Fibroblast of lung (primary cell): ENCODE results near the gene RALGDS. TPM values are rescaled to one million over a fixed set of nuclear protein-coding genes. Genes with fewer than 3 reads are reported as not detected.

ENCODE experiments used
- DNase-seq, 2 donors: peaks; one replicate each; pipeline versions ENCODE4 v3.0.0 to v3.0.0-alpha.2; 2010; ENCODE audit warnings: low read depth in 2 of 2
- H2AFZ ChIP-seq: 2 replicates; pipeline ENCODE4 v1.5.1; 2012; ENCODE audit warnings: low read length, control low read depth, inconsistent platforms
- H3K27ac ChIP-seq: 2 replicates; pipeline ENCODE4 v1.5.1; 2011; ENCODE audit warnings: low read length, control low read depth; ENCODE audit not compliant: insufficient read depth
- H3K27me3 ChIP-seq: 2 replicates; pipeline ENCODE4 v1.5.1; 2011; ENCODE audit warnings: mild to moderate bottlenecking, low read length; ENCODE audit not compliant: control insufficient read depth, insufficient read depth
- H3K36me3 ChIP-seq: 2 replicates; pipeline ENCODE4 v1.5.1; 2011; ENCODE audit warnings: low read length; ENCODE audit not compliant: control insufficient read depth, insufficient read depth
- H3K4me1 ChIP-seq: 2 replicates; pipeline ENCODE4 v1.5.1; 2011; ENCODE audit warnings: low read length; ENCODE audit not compliant: control insufficient read depth, insufficient read depth; ENCODE audit errors: extremely low read depth
- H3K4me2 ChIP-seq: 2 replicates; pipeline ENCODE4 v1.5.1; 2011; ENCODE audit warnings: low read length, control low read depth; ENCODE audit not compliant: insufficient read depth; ENCODE audit errors: extremely low read depth
- H3K4me3 ChIP-seq, 4 experiments: fragments of 200-600 bp in 1 of 4; sonication (generic) in 1 of 4; replicated peaks in 1 of 4; 2 replicates each; pipeline ENCODE4 v1.5.1; 2011 to 2016; ENCODE audit warnings: low read length in 4 of 4, low read depth in 3 of 4, mild to moderate bottlenecking in 3 of 4, control low read depth in 2 of 4, inconsistent platforms in 1 of 4, mixed read lengths in 1 of 4; ENCODE audit not compliant: insufficient read depth in 1 of 4; ENCODE audit errors: control extremely low read depth in 1 of 4
- H3K79me2 ChIP-seq: 2 replicates; pipeline ENCODE4 v1.5.1; 2012; ENCODE audit warnings: mild to moderate bottlenecking, low read length, inconsistent platforms; ENCODE audit not compliant: control insufficient read depth, insufficient read depth
- H3K9ac ChIP-seq: 2 replicates; pipeline ENCODE4 v1.5.1; 2011; ENCODE audit warnings: mild to moderate bottlenecking, low read length, control low read depth; ENCODE audit not compliant: insufficient read depth
- H3K9me3 ChIP-seq: 2 replicates; pipeline ENCODE4 v1.5.1; 2012; ENCODE audit warnings: low read depth, low read length; ENCODE audit not compliant: control insufficient read depth, insufficient read depth
- H4K20me1 ChIP-seq: 2 replicates; pipeline ENCODE4 v1.5.1; 2011; ENCODE audit warnings: low read length; ENCODE audit not compliant: control insufficient read depth, insufficient read depth; ENCODE audit errors: extremely low read depth
- CTCF ChIP-seq, 2 donors: IDR thresholded peaks in 1 of 2; conservative IDR thresholded peaks in 1 of 2; 1 replicate in 1 of 2; 2 replicates in 1 of 2; pipeline ENCODE4 v1.5.1; 2011 to 2012; ENCODE audit warnings: low read length in 2 of 2, control low read depth in 1 of 2, inconsistent platforms in 1 of 2, low read depth in 1 of 2, mild to moderate bottlenecking in 1 of 2
- EZH2 ChIP-seq: IDR thresholded peaks from 2 replicates; pipeline ENCODE4 v1.5.1; 2012; ENCODE audit warnings: low read length, control low read depth, mild to moderate bottlenecking; ENCODE audit errors: missing control alignments
- polyA plus RNA-seq, 2 donors: library from polyadenylated mRNA; depleted of rRNA in 1 of 2; stranded (reverse) in 1 of 2; unstranded in 1 of 2; fragments of >200 nt; gene quantifications; 2 replicates each; pipeline ENCODE4 v1.2.1, GENCODE V29; 2011 to 2012; ENCODE audit warnings: missing spikeins in 1 of 2
- total RNA-seq: library from RNA; depleted of rRNA; stranded (reverse); fragments of >200 nt; gene quantifications from 2 replicates; pipeline ENCODE4 v1.2.1, GENCODE V29; 2014

RALGDS gene
- total and polyA plus RNA-seq, 2 donors (not counting 1 experiment from before 2014, with no cell fraction given), result 16.6 to 23.6 TPM

- no peak for DNase-seq
- H3K4me3 ChIP-seq, result no peak overlapping the region
- H3K9ac ChIP-seq, result no peak overlapping the region
- no peaks in the 10 kb centered on the region for H3K9me3 ChIP-seq
- H4K20me1 ChIP-seq, result no peaks in the 10 kb centered on the region
- no peak overlapping the region for H2AFZ ChIP-seq
- H3K36me3 ChIP-seq, result peaks cover 6% of the 10 kb centered on the region
- H3K27me3 ChIP-seq, result no peaks in the 10 kb centered on the region
- no peaks in the 10 kb centered on the region for H3K79me2 ChIP-seq
- no peak overlapping the region for H3K27ac ChIP-seq
- H3K4me2 ChIP-seq, result no peak overlapping the region
- no peaks in the 10 kb centered on the region for H3K4me1 ChIP-seq
- TF ChIP-seq EZH2, result no peak
- no peak for TF ChIP-seq CTCF (conservative IDR thresholded peaks at IDR 0.05 in 1 of 2, IDR thresholded peaks at IDR 0.05 in 1 of 2; ENCODE audit: low read depth in 1 of 2, low read length in 2 of 2)
Observed at GRCh38 chr9:133060417-133060841, 60.6 kb downstream of the RALGDS start.

GRCh38 chr9:133059623-133060022, 61.4 kb downstream of the RALGDS start:
- H3K4me2 ChIP-seq, result no peak overlapping the region
- no peaks in the 10 kb centered on the region for H4K20me1 ChIP-seq
- no peak overlapping the region for H2AFZ ChIP-seq
- TF ChIP-seq CTCF (conservative IDR thresholded peaks at IDR 0.05 in 1 of 2, IDR thresholded peaks at IDR 0.05 in 1 of 2; ENCODE audit: low read depth in 1 of 2, low read length in 2 of 2), result no peak
- TF ChIP-seq EZH2, result no peak
- no peak overlapping the region for H3K4me3 ChIP-seq
- H3K4me1 ChIP-seq, result no peaks in the 10 kb centered on the region
- H3K27me3 ChIP-seq, result no peaks in the 10 kb centered on the region
- H3K27ac ChIP-seq, result no peak overlapping the region
- no peak for DNase-seq
- no peaks in the 10 kb centered on the region for H3K9me3 ChIP-seq
- H3K79me2 ChIP-seq, result no peaks in the 10 kb centered on the region
- no peak overlapping the region for H3K9ac ChIP-seq
- peaks cover 10% of the 10 kb centered on the region for H3K36me3 ChIP-seq

- Histone ChIP-seq H3K79me2 (no peaks in the 10 kb centered on the region), H3K27me3 (no peaks in the 10 kb centered on the region), H3K36me3 (peaks cover 15% of the 10 kb centered on the region), H3K4me1 (no peaks in the 10 kb centered on the region), H3K9me3 (no peaks in the 10 kb centered on the region), H3K4me2 (no peak overlapping the region), H2AFZ (no peak overlapping the region), H3K4me3 (no peak overlapping the region), H4K20me1 (no peaks in the 10 kb centered on the region), H3K9ac (no peak overlapping the region), H3K27ac (no peak overlapping the region)
- TF ChIP-seq EZH2 (no peak), CTCF (conservative IDR thresholded peaks at IDR 0.05 in 1 of 2, IDR thresholded peaks at IDR 0.05 in 1 of 2; ENCODE audit: low read depth in 1 of 2, low read length in 2 of 2) (no peak)
- DNase-seq, result no peak
Observed at GRCh38 chr9:133058550-133059320, 62.3 kb downstream of the RALGDS start.
